ENCODE measurements around the gene KCP.

The KCP gene

DNA sequence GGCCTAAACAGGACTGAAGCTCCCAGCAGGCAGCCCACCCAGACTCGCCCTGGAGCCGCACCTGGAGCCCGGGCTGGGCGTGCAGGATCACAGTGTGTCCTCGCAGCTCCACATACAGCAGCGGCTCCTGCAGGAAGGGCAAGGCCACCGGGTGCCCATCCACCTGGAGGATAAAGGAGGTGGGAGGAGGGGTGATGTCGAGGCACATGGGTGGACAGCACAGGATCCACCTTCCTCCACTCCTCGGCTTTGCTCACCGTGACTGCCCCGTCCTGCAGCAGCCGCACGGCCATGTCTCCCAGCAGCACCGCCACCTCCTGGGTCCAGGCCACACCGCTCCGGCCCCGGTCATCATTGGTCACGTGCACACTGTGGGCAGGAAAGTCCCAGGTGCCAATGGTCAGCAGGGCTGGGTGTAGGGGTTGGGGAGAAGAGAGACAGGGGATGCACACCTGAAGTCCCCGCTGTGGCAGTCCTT is 31.0 kb downstream of the KCP start:
- Mint-ChIP-seq H3K4me3 (no peak overlapping the region), H3K36me3 (ENCODE audit: low read depth) (no peaks in the 10 kb centered on the region)

DNA sequence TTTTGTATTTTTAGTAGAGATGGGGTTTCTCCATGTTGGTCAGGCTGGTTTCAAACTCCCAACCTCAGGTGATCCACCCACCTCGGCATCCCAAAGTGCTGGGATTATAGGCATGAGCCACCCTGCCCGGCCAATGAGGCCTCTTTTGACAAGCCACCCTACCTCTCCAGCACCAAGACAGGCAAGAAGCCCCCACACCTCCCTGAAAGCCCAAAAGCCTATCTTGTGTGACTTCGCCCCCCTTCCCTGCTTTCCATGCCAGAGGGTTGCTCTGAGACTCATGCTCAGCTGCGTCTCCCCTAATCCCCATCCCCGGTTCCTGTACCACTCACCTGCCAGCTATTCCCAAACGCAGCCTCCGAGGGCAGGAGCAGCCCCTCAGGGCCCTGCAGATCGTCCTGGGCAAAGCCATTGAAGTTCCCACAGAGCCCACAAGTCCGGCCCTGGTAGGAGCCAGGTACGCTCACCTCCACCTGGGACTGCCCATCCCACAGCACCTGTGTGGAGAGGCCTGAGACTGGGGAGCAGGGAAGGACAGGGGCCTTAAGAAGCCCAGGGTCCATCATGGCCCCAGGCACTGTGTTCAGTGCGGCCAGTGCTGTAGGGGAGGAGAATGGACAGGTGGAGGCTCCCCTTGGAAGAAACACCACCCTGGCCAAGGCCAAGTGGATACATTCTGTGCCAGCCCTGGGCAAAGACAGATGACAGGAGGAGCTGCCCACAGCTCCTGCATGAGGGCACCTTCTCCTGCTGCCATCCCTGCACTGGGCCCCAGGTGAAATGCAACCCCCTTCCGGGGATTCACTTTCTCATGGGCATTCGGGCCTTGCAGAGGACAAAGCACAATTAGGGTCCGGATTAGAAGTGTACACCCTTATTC is 32.0 kb downstream of the KCP start:
- H3K4me1 Mint-ChIP-seq: peaks cover 20% of the 10 kb centered on the region
- H3K4me3 Mint-ChIP-seq: no peak overlapping the region
- no peaks in the 10 kb centered on the region for H3K36me3 Mint-ChIP-seq (ENCODE audit: low read depth)
- no peak overlapping the region for H3K27ac Mint-ChIP-seq
- TF ChIP-seq, protein P1, sequence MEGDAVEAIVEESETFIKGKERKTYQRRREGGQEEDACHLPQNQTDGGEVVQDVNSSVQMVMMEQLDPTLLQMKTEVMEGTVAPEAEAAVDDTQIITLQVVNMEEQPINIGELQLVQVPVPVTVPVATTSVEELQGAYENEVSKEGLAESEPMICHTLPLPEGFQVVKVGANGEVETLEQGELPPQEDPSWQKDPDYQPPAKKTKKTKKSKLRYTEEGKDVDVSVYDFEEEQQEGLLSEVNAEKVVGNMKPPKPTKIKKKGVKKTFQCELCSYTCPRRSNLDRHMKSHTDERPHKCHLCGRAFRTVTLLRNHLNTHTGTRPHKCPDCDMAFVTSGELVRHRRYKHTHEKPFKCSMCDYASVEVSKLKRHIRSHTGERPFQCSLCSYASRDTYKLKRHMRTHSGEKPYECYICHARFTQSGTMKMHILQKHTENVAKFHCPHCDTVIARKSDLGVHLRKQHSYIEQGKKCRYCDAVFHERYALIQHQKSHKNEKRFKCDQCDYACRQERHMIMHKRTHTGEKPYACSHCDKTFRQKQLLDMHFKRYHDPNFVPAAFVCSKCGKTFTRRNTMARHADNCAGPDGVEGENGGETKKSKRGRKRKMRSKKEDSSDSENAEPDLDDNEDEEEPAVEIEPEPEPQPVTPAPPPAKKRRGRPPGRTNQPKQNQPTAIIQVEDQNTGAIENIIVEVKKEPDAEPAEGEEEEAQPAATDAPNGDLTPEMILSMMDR (IDR thresholded peaks at IDR 0.05): no peak
- DNase-seq: no peak
- peaks cover 3% of the 10 kb centered on the region for H3K27me3 Mint-ChIP-seq (ENCODE audit: low read depth, poor library complexity)
- no peaks in the 10 kb centered on the region for H3K9me3 Mint-ChIP-seq

More for the DNA sequence above, 31.0 kb downstream of the KCP start:
- Mint-ChIP-seq H3K27ac (no peak overlapping the region), H3K27me3 (ENCODE audit: low read depth, poor library complexity) (peaks cover 3% of the 10 kb centered on the region), H3K4me1 (peaks cover 26% of the 10 kb centered on the region), H3K9me3 (no peaks in the 10 kb centered on the region)
- TF ChIP-seq, protein P1 (IDR thresholded peaks at IDR 0.05): no peak
- DNase-seq: no peak

DNA sequence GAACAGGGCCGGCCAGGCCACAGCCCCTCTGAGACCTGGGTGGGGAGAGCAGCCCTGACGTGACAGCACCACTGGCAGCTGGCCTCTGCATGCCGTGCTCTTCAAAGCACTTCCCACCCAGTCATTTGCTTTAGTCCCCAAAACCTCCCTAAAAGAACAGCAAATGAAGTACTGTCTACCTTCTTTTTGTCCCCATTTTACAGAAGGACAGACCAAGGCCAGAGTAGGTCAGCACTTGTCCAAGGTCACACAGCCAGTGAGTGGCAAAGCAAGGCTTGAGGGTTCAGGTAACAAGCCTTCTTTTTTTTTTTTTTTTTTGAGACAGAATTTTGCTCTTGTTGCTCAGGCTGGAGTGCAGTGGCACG is 32.8 kb downstream of the KCP start:
- no peaks in the 10 kb centered on the region for H3K9me3 Mint-ChIP-seq
- TF ChIP-seq, protein P1 (IDR thresholded peaks at IDR 0.05): no peak
- no peaks in the 10 kb centered on the region for H3K36me3 Mint-ChIP-seq (ENCODE audit: low read depth)
- H3K4me1 Mint-ChIP-seq: peaks cover 26% of the 10 kb centered on the region
- DNase-seq: no peak
- no peak overlapping the region for H3K4me3 Mint-ChIP-seq
- no peak overlapping the region for H3K27ac Mint-ChIP-seq
- peaks cover 3% of the 10 kb centered on the region for H3K27me3 Mint-ChIP-seq (ENCODE audit: low read depth, poor library complexity)

DNA sequence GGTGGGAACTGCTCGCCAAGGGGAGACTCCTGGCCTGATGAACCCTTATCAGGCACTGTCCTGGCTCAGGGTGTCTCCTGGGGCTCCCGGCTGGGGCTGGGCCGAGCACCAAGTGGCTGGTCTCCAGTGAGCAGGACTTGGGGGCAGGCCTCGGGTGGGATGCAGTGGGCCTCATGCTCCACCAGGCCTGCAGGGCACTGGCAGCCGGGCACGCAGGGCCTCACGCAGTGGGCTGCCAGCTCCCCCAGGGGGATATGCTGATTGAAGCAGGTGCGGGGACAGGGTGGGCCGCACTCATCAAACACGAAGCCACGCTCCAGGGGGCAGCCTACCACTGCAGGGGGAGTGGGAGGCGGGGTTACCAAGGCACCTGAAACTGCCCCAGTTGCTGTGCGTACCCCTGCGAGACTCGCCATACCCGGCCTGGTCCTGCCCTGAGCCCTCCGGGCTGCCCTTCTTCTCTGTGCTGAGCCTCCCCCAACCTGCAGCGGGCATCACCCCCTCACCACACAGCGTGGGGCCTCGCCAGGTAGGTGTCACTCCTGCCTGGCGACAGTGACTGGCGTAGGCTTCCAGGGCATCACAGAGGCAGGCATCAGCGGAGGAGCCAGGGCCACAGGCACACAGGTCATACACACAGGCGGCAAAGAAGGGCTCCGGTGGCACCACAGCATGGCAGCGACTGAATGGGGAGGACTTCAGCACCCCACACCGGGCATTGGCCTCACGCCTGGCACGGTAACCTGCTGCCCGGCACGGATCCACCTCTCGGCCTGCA is 33.3 kb downstream of the KCP start:
- H3K27ac Mint-ChIP-seq: no peak overlapping the region
- peaks cover 28% of the 10 kb centered on the region for H3K4me1 Mint-ChIP-seq
- TF ChIP-seq, protein P1 (IDR thresholded peaks at IDR 0.05): no peak
- H3K36me3 Mint-ChIP-seq (ENCODE audit: low read depth): no peaks in the 10 kb centered on the region
- no peak overlapping the region for H3K4me3 Mint-ChIP-seq
- no peaks in the 10 kb centered on the region for H3K9me3 Mint-ChIP-seq
- DNase-seq: no peak
- H3K27me3 Mint-ChIP-seq (ENCODE audit: low read depth, poor library complexity): peaks cover 3% of the 10 kb centered on the region

DNA sequence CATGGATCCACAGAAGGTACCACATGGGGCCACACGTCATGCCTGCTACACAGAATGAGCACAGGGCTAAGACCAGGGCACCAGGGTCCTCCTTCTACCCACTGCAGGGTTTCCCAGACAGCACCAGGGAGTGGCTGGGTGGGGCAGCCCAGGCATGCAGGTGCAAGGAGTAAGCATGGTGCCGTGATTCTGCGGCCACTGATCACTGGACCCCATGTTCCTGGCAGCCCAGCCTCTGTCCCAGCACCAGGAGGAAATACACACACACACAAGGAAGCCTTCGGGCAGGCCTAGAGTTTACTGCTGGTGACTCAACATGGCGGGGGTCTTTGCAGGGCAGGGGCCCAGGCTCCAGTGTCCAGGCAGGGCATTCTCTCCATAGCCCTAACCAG is 33.9 kb downstream of the KCP start:
- Mint-ChIP-seq H3K27ac (no peak overlapping the region), H3K4me3 (no peak overlapping the region), H3K4me1 (peaks cover 34% of the 10 kb centered on the region), H3K9me3 (no peaks in the 10 kb centered on the region), H3K27me3 (ENCODE audit: low read depth, poor library complexity) (peaks cover 3% of the 10 kb centered on the region), H3K36me3 (ENCODE audit: low read depth) (no peaks in the 10 kb centered on the region)
- no peak for DNase-seq
- TF ChIP-seq, protein P1 (IDR thresholded peaks at IDR 0.05): no peak
